Activated effector memory CD4-positive, alpha-beta T cell treated with anti-CD3 and anti-CD28 coated beads, Interleukin-2, amount 50 U/mL, for 16 hours (primary cell): ENCODE results near the gene DDX10.

Source experiments
- DNase-seq: peaks from one replicate; pipeline ENCODE4 v3.0.0-alpha.2; 2020

The DDX10 gene

DNA sequence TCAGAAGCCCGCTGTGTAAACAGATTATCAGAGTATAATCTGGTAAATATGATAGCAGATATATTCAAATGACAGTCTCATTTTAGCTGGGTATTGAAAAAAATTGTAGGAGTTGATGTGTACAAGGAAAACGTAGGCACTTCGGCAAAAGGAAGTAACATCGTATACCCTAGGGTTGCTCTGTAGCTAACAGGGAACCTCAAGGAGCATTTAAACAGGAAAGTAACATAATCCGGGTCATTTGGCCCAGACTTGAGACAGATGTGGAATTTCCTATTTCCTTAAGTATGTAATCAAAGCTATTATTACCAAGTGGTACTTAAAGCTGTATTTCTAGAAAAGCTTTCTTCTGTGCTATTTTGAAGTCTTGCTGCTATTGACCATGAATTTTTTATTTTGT is 215.6 kb downstream of the DDX10 start:
- DNase-seq = no peak

DNA sequence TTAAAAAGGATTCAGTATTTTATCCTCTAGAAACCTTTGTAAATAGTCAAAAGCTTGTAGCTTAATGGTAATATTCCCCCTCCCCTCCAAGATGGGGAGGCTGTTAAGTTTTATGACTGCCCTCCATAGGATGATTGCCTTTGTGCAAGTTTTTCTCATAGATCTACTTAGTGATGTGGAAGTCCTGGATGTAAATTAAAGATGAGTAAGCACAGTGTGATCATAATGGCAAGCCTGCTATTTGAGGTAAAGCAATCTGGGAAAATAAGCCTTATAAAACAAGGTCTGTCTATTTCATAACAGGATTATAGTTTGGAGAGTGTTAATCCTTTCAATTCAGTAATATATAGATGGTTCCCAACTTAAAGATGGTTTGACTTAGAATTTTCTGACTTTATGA is 216.3 kb downstream of the DDX10 start:
- no peak for DNase-seq

DNA sequence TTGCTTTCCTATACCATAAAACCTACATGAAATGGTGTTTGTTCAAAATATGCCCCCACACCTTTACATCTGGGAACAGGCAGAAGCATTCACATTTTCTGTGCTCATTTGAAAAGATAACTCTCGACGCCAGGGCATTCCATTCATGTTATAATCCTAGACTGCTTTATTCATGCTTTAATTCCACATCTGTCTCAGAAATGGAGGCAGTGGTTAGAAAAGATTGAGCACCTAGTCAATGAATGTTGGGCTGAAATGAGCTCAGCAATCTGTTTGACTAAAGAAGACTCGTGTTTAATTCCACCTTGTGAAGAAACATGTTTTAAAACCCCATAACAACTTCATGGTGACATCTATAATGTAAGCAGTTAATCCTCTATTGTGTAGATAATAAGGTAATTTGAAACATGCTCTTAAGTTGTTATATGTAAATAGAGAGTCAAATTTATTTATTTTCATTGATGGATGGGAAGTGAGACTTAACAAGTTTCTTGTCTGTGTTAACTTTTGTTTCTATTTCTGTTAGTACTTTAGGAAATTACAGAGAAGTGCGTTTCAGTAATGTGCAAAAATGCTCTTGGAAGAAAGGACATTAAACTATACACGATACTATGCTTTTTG is 217.5 kb downstream of the DDX10 start:
- no peak for DNase-seq

DNA sequence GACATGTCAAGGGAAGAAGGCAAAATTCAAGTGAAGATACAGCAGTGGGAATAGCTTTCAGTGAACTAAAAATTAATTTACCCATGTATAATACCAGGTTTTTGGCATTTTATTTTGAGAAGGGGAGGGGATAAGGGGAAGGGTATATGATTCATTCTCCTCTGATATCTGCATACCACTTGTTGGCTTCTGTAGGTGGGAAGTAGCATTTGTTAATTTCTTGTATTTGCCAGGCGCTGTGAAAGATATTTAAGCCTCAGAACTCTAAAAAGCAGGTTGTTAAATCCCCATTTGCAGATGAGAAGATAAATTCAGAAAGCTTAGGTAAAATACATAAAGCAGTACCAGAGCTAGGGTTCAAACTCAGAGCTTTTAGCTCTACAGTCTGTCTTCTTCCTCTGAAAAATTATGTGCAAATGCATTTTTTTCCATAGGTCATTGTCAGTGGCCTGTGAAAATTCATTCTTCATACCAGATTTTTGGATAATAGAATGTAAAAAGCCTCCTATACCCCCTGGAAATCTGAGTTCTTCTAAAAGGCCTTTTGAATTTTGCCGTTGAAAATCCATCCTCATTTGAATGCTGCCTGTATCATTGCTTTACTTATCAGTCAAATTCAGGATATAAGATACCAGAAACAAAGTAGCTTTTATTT is 221.3 kb downstream of the DDX10 start:
- no peak for DNase-seq

DNA sequence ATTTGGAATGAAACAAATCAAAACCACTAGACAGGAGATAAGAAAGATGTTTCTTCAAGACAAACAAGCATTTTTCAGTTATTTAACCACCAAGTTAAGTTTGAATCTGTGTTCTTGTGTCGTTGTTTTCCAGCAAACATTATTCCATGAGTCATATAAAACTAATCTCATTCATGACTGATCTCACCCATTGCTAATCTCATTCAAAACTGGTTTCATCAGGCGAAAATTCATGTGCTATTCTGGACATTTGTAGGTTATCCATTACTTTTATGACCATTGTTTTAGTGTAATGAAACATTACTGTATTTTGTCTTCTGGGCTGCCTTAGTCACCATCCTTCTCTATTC is 221.8 kb downstream of the DDX10 start:
- DNase-seq = no peak

DNA sequence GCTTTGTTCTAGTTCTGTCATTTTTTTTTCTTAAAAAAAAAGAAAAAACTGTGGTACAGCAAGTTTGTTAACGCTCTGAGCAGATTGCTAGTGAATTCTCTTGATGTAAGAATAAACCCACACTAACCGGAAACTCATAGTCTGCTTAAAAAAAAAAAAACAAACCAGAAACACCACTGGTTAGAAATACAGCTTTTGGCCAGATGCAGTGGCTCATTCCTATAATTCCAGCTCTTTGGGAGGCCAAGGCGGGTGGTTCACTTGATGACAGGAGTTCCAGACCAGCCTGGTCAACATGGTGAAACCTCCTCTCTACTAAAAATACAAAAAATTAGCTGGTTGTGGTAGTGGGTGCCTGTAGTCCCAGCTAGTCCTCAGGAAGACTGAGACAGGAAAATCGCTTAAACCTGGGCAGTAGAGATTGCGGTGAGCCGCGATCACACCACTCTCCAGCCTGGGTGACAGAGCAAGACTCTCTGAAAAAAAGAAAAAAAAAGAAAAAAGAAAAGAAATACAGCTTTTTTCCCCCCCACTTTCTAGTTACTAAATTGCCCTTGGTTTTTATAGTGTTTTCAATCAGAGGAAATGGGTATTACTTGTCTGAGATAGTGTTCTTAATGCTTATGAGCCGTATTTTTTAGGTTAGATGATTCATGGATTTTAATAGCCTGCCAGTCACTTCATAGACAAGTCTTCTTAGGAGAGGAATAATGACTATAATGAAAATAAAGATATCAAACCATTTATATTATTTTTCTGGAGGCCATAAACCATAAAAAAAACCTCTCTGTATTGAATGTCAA is 222.8 kb downstream of the DDX10 start:
- DNase-seq = no peak

DNA sequence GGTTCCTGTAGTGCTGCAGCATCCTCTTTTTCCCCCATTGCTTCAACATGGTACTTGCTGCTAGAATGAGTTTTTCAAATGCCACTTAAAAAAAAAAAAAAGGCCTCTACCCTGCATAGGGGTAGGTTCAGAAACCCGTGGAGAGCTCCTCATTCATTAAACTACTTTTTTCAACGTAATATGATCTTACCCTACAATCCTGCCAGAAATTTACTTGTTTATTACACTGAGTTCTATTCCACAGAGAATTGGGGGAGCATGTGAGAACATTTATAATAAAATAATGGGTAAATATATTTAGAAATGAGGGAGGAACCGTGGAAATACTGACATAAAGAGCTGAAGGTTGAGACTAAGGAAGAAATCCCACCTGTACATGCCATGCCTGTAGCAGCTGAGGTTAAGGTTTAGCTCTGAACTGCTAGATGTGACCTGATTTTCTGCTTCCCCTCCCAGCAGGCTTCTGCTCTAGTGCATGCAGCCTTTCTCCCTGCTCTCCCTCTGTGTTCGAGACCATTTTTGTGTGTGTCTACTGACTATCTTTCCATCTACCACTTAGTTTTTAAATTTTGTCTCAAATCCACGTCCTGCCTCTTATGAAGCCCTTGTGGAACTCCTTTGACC is 225.7 kb downstream of the DDX10 start:
- no peak for DNase-seq

DNA sequence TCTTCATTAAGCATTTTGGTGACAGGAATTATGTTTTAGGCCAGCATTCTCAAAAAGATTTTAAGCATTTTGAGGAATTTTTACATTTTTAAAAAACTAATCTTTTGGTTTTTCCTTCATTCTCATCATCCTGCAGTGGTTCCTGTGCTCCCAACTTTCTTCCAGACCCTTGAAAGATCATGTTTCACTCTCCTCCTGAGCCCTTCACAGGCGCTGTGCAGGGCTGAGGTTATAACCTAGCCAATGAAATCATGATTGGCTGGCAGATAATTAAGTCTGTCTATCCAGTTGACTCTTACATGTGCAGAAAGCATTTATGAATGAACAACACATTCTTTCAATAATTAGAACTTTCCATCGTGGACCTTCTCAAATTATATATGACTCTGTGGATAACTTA is 226.3 kb downstream of the DDX10 start:
- no peak for DNase-seq

DNA sequence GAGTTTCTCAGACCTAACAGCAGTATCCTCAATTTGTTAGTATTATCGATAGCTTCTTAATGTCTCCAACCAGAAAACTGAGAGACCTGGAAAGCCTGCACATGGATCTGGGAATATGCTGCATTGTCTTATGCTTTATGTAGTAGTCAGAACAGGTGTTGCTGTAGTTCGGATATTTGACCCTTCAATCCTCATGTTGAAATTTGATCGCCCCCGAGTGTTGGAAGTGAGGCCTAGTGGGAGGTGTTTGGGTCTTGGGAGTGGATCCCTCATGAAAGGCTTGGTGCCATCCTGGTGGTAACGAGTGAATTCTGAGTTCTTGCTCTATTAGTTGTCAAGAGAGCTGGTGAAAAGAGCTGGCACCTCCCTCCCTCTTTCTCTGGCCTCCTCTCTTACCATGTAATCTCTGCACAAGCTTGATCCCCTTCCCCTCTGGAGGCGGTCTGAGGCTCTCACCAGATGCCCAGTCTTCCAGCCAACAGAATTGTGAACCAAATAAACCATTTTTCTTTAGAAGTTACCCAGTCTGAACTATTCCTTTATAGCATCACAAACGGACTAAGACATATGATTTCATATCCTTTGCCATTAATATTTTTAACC is 227.1 kb downstream of the DDX10 start:
- no peak for DNase-seq

DNA sequence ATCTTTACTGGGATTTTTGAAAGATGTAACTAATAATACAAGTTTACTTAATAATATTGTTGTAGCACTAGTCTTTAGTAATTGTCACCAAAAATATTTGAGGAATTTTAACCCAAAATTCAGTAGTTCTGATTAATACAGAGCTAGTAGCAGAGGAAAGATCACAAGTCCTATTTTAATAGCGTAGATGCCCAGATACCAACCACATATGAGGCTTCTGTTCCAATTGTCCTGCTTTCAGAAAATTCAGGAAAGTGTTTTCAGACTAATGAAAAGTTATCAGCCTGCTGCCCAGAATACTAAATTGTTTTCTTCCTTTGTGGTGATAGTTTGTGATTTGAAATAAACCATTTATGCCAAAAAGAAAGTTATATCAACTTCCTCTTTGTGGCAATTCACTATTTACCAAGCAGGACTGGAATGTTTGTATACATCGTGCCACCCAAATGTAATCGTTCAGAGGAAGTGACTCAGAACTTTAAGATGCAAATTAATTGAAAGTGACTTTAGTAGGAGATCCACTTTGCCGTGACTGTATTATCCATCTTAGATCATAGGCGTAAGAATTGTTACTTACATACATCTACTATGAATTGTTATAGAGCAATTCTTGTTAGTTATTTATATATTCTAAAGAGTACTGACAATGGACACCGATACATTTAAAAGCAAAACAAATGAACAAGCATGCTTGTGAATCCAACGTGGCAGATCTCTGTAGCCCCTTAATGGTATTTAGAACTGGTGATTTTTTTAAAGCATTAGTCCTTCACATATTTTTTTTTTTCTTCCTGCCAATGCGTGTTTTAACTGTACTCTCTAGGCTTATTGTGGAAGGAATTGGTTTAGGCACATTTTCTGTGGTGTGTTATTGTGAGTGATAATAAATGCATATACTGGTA is 231.0 kb downstream of the DDX10 start:
- no peak for DNase-seq

DNA sequence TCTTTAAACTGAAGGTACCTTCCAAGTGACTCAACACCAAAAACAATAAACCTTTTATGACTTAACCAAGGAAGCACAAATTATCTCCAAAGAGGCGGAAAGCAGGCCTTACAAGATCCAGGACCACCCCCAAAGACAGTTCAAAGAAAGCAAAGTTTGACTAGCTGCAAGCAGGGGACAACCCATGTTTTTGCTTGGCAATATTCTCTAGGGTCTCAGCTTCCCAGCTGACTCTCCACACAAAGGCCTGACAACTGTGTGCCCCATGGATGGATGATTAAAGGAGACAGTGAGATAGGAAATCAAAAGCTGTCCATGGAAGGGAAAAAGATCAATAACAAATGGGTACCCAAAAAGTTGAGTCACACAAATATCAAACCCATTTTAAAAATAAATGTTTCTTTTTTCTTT is 232.2 kb downstream of the DDX10 start:
- no peak for DNase-seq

DNA sequence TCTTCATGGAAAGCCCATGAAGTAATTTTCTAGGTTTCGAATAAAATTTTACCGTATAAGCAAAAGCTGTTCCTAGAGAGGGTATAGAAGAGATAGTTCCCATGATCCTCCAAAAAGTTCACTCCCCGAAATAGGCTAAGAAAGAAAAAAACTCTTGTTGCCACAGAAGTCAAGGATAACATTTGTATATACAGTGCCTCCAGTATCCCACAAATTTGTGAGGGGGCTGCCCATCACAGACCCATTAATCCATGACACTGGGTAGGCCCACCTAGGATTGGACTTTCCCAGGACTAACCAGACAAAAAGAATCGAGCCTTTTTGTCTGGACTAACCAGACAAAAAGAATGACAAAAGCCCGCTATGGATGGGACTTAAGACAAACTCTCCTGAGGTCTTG is 233.0 kb downstream of the DDX10 start:
- no peak for DNase-seq

DNA sequence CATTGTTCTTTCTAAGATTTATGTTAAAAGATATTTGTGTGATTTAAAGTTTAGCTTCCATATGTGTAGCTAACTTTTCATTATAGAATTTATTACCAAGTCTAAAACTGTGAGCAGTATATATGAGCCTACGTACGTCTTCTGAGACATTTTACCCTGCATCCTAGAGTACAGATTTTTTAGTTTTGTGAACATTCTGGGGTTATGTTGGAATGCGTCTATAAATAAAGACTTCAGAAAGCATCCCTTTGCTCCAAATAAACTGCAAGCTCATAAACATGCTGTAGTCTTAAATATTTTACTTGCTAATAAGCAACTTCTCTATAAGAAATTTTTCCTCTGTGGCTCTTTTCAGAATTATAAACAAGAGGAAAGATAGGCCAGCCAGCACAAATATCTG is 236.5 kb downstream of the DDX10 start:
- no peak for DNase-seq

DNA sequence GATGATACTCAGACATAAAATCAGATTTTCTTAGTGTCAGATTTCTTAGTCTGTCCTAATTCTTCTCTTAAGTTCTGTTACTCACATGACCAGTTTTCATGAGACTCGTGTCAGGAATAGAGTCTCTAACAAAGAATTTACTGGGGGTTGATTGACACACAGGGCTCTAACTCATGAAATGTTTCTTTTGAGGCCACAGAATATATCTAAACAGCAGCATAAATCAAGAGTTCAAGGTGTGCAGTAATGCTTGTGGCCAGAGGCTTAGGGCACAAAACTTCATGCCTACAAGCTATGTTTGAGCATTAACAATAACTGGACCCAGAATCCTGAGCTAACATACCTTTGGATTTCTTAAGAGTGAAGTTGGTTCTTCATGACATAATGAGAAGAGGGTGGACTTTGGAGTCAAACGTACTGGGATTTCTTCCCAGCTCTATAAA is 237.2 kb downstream of the DDX10 start:
- no peak for DNase-seq

DNA sequence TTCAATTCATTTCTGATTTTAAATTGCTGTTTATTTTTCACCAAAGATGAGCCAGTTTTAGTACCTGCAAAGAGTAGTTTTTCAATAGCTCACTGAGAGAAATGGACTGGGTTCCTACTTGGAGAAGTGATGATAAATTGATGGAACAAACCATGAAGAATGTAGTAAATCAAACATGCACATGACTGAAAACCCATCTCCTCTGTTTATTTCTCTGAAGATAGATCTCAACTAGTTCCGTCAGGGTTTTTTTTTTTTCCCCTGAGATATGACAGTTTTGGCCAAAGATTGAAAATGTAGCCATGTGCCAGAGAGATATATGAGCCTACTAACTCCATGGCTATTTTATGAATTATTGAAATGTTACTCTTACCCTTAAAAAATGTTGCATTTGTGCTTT is 239.6 kb downstream of the DDX10 start:
- DNase-seq = no peak

DNA sequence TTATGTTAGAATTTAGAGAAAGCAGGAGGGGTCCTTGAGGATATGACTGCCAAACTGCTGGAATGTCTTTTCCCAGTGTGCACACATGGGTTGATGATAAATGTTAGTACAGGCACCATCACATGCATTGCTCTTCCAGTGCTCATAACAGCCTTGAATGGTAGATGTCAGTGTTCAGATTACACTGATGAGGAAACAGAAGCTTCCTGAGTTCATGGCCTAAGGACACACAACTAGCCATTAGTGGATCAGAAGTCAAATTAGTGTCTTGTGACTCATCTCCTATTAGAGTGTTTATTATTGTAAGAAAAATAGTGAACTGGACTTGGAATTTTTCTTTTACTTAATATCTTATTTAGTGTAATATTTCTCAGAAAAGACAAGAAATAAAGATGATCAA is 241.5 kb downstream of the DDX10 start:
- no peak for DNase-seq

DNA sequence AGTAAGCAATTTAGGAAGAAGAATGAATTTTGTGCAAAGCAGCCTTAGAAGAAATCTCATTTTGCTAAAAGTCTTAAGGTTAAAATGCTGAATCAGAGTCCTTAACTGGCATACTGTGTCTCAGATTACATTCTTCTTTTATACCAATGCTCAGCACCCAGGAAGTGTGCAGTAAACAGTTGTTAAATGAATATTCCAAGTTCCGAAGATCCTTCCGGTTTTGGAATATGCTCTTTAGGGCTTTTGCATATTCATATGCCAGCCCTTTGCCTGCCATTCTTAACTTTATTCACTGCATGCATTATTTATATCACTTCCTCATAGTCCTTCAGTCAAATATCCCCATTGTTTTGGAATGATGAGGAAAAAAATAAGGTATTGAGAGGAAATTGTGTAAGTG is 242.0 kb downstream of the DDX10 start:
- no peak for DNase-seq

DNA sequence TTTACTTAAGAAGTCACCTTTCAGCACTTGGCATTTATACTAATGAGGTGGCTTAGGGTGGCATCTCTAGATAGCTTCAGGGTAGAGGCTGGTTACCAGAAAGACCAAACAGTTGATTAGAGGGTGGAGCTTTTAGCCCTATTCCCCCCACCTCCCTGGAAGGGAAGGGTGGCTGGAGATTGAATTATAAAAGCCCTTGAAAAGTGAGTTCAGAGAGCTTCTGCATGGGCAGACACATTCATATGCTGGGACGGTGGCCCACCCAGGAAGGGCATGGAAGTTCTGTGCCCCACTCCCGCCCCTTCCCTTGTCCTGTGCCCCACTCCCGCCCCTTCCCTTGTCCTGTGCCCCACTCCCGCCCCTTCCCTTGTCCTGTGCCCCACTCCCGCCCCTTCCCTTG is 244.2 kb downstream of the DDX10 start:
- DNase-seq = no peak

DNA sequence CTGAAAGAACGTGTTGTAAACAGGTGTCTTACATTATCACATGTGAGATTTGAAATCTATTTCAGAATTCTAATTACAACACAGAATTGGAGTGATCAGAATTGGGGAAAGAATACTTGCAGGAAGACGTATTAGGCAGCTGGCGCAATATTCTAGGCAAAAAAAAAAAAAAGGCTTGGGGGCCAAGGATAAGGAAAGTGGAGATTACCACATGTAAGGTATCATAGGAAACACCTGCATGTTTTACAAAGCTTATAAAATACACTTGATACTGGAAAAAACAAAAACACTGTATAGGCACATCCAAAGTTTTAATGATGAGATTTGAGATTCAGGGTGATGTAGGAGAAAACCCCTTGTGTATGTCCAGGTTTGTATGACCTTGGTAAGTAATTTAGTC is 245.1 kb downstream of the DDX10 start:
- no peak for DNase-seq

DNA sequence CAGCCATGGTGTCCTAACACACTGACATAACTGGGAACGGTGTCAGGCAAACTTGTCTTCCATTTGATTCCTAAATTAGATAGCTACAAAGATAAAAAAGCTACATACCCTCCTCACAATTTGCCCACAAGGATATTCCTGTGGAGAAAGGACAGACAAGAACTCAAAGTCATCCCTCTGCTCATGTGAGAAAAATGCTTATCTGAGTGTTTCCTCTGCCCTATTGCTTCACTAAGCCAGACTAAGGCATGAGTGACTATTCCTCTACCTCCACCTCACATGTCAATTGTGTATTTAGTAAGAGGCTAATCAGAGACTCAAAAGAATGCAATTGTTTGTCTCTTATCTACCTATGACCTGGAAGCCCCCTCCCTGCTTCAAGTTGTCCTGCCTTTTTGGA is 247.7 kb downstream of the DDX10 start:
- no peak for DNase-seq

DNA sequence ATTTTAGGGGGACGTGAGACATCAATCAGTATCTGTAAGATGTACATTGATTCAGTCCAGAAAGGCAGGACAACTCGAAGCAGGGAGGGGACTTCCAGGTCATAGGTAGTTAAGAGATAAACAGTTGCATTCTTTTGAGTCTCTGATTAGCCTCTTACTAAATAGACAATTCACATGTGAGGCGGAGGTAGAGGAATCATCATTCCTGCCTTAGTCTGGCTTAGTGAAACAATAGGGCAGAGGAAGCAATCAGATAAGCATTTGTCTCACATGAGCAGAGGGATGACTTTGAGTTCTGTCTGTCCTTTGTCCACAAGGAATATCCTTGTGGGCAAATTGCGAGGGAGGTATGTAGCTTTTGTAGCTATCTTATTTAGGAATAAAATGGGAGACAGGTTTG is 248.3 kb downstream of the DDX10 start:
- no peak for DNase-seq

DNA sequence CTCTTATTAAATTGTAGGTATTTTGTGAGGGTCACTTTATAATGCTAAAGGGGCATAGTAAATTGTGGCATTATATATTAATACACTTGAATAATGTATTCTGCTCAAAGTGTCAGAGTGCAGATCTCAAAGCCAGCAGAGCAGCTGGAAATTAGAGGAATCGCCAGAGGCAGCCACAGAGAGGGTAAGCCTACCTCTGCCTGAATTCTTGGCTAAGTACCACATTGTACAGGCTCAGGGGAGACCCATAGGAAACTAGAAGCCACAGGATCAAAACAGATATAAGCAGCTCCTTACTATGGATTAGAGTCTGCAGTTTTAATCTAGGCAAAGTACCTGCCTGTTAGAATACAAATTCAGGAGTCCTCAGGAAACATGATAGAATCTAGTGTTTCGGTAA is 249.3 kb downstream of the DDX10 start:
- DNase-seq = no peak
